OCI-LY3 (cell line): Measurements from ENCODE around the gene HELT.

Experiments
- H2AFZ ChIP-seq: fragments of 200-600, 300-600 bp; shearing (Covaris generic); 2 replicates; pipeline ENCODE4 v1.6.0; 2014; ENCODE audit warnings: antibody characterized with exemption, low read depth, low read length
- H3K27ac ChIP-seq: fragments of 200-600, 300-600 bp; sonication (generic); 2 replicates; pipeline ENCODE4 v1.5.1; 2014; ENCODE audit warnings: mild to moderate bottlenecking, low read length, moderate library complexity, mixed read lengths
- H3K27me3 ChIP-seq: fragments of 200-600, 300-600 bp; sonication (generic); 2 replicates; pipeline ENCODE4 v1.6.1; 2014; ENCODE audit warnings: low read depth, low read length, mixed read lengths
- H3K36me3 ChIP-seq: fragments of 200-600, 300-600 bp; sonication (generic); replicated peaks from 2 replicates; pipeline ENCODE3; 2014; ENCODE audit warnings: low read depth, low read length, mixed read lengths
- H3K4me1 ChIP-seq: fragments of 300-600, 200-600 bp; sonication (generic); 2 replicates; pipeline ENCODE4 v1.6.1; 2014; ENCODE audit warnings: low read length, mixed read lengths
- H3K4me2 ChIP-seq: fragments of 200-600, 300-600 bp; sonication (generic); 2 replicates; pipeline ENCODE4 v1.6.1; 2014; ENCODE audit warnings: low read length, mixed read lengths
- H3K4me3 ChIP-seq: fragments of 300-600, 200-600 bp; sonication (generic); 2 replicates; pipeline ENCODE4 v1.5.1; 2014; ENCODE audit warnings: antibody characterized with exemption, mild to moderate bottlenecking, low read length, moderate library complexity
- H3K79me2 ChIP-seq: fragments of 300-600, 200-600 bp; shearing (Covaris generic); 2 replicates; pipeline ENCODE4 v1.6.1; 2014; ENCODE audit warnings: mild to moderate bottlenecking, low read length, mixed read lengths
- H3K9ac ChIP-seq: fragments of 300-600, 200-600 bp; shearing (Covaris generic); 2 replicates; pipeline ENCODE4 v1.6.0; 2014; ENCODE audit warnings: mild to moderate bottlenecking, low read length, moderate library complexity
- H3K9me3 ChIP-seq: fragments of 200-600, 300-600 bp; shearing (Covaris generic); 2 replicates; pipeline ENCODE4 v1.6.1; 2014; ENCODE audit warnings: low read length, mixed read lengths; ENCODE audit not compliant: insufficient read depth
- H4K20me1 ChIP-seq: fragments of 200-600, 300-600 bp; sonication (generic); 2 replicates; pipeline ENCODE4 v1.6.1; 2016; ENCODE audit warnings: low read length, mixed read lengths; ENCODE audit not compliant: insufficient read depth
- EZH2phosphoT487 ChIP-seq: fragments of 200-600 bp; shearing (Covaris generic); IDR thresholded peaks from 2 replicates; pipeline ENCODE4 v1.6.1; 2018; ENCODE audit warnings: antibody characterized with exemption, mixed run types, low read depth
- TF ChIP-seq, protein P1 (sequence below): fragments of 200-600, 300-600 bp; sonication (generic); IDR thresholded peaks from 2 replicates; pipeline ENCODE4 v1.5.1; 2014; ENCODE audit warnings: antibody characterized with exemption, low read length, low read depth

Gene HELT

DNA sequence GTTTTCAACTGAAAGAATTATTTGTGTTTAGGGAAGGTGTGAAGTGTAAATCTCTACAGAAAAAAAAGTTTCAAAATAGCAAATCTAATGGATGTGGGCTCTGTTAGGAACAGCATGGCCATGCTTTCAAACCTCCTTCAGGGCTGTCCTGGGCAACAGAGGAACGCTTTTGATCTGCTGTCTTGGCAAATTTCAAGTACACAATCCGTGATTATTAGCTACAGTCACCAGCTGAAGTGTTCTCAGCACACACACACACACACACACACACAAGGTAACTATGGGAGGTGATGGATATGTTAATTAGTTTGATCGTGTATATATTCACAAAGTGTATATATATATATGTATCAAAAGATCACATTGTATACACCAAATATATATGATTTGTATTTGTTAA, 40.5 kb upstream of the HELT start:
- Histone ChIP-seq H3K4me3 (no peak overlapping the region), H3K4me2 (no peak overlapping the region), H3K9ac (no peak overlapping the region), H3K9me3 (no peaks in the 10 kb centered on the region), H3K27ac (no peak overlapping the region), H2AFZ (no peak overlapping the region), H4K20me1 (no peaks in the 10 kb centered on the region), H3K79me2 (no peaks in the 10 kb centered on the region), H3K27me3 (no peaks in the 10 kb centered on the region), H3K4me1 (no peaks in the 10 kb centered on the region), H3K36me3 (no peaks in the 10 kb centered on the region)
- TF ChIP-seq, protein P1, sequence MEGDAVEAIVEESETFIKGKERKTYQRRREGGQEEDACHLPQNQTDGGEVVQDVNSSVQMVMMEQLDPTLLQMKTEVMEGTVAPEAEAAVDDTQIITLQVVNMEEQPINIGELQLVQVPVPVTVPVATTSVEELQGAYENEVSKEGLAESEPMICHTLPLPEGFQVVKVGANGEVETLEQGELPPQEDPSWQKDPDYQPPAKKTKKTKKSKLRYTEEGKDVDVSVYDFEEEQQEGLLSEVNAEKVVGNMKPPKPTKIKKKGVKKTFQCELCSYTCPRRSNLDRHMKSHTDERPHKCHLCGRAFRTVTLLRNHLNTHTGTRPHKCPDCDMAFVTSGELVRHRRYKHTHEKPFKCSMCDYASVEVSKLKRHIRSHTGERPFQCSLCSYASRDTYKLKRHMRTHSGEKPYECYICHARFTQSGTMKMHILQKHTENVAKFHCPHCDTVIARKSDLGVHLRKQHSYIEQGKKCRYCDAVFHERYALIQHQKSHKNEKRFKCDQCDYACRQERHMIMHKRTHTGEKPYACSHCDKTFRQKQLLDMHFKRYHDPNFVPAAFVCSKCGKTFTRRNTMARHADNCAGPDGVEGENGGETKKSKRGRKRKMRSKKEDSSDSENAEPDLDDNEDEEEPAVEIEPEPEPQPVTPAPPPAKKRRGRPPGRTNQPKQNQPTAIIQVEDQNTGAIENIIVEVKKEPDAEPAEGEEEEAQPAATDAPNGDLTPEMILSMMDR: no peak
- no peak for TF ChIP-seq EZH2phosphoT487

DNA sequence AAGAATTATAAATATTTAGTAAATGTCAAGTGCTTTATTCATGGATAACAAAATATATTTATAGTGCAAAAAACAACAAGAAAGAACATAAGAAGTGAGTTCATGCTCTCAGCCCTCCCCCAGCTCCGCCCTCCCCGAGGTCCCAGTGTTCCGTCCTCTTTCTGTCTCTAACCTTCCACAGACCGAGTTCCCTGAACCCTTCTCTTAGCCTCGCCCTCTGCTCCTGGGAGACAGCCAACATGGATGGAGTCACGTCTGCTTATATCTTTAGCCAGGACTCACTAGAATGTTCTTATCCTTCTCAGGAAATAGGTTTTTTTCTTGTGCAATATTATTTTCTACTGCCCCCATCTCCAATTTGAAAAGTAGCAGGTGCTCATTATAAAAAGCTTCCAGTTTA, 40.1 kb upstream of the HELT start:
- H3K4me3 ChIP-seq: no peak overlapping the region
- H2AFZ ChIP-seq: no peak overlapping the region
- no peak overlapping the region for H3K9ac ChIP-seq
- H3K4me1 ChIP-seq: 0 out of 2 replicates have a peak, but pooled peaks cover 3% of the 10 kb centered on the region
- H3K27ac ChIP-seq: no peak overlapping the region
- H3K79me2 ChIP-seq: no peaks in the 10 kb centered on the region
- no peaks in the 10 kb centered on the region for H3K27me3 ChIP-seq
- H3K9me3 ChIP-seq: no peaks in the 10 kb centered on the region
- no peaks in the 10 kb centered on the region for H3K36me3 ChIP-seq
- TF ChIP-seq, protein P1: no peak
- no peak for TF ChIP-seq EZH2phosphoT487
- no peaks in the 10 kb centered on the region for H4K20me1 ChIP-seq
- no peak overlapping the region for H3K4me2 ChIP-seq

DNA sequence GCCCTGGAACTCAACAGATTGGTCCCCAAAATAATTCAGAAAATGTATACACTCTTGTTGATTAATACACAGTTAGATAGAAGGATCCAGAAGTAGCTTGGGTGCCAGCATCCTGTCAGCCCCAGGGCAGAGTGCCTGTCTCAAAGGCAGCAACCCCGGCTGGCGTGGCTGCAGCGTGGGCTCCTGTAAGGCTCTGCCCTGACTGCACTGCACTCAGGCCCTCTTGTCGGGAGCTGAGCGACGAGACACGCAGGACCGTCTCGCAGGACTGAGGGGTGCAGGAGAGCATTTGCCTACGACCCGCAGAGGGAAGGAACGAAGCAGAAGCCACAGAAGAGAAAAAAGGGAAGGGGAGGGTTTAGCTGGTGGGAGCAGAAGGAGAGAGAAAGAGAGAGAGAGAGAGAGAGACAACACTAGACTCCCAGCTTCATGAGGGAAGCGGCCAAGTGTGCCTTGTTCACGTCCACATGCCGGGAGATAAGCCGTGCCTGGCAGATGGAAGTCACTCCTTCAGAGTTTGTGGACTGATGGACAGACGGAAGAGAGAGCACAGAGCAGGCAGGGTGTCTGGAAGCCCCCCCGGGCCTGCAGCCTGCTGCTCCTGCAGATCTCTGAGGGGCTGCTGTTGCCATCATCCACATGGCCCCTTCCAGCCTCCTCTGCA, 38.7 kb upstream of the HELT start:
- H2AFZ ChIP-seq: no peak overlapping the region
- H3K4me2 ChIP-seq: no peak overlapping the region
- no peak overlapping the region for H3K9ac ChIP-seq

DNA sequence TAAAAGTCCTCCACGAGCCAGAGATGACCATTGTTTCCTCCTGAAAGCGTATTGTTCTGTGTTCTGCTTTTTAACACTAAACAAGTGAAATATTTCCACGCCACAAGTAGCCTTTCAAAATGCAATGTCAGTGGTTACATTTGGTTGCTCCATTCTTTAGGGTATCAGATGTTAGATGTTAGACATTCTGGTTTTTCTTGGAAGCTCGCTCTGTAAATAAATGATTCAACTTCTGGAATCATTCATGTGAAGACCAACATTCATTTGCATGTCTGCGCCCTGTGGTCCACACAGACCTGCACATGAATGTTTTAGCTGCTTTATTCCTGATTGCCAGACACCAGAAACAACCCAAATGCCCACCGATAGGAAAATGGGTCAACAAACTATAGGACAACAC, 38.0 kb upstream of the HELT start:
- H3K4me1 ChIP-seq: 0 out of 2 replicates have a peak, but pooled peaks cover 5% of the 10 kb centered on the region
- H3K4me2 ChIP-seq: no peak overlapping the region
- no peak overlapping the region for H3K4me3 ChIP-seq
- no peaks in the 10 kb centered on the region for H4K20me1 ChIP-seq
- no peaks in the 10 kb centered on the region for H3K27me3 ChIP-seq
- no peaks in the 10 kb centered on the region for H3K36me3 ChIP-seq
- H3K9ac ChIP-seq: no peak overlapping the region
- H3K79me2 ChIP-seq: no peaks in the 10 kb centered on the region
- H2AFZ ChIP-seq: no peak overlapping the region
- no peaks in the 10 kb centered on the region for H3K9me3 ChIP-seq
- no peak for TF ChIP-seq EZH2phosphoT487
- TF ChIP-seq, protein P1: no peak
- H3K27ac ChIP-seq: no peak overlapping the region

More for the DNA sequence above, 38.7 kb upstream of the HELT start:
- Histone ChIP-seq H3K27ac (no peak overlapping the region), H3K79me2 (no peaks in the 10 kb centered on the region), H4K20me1 (no peaks in the 10 kb centered on the region), H3K27me3 (no peaks in the 10 kb centered on the region), H3K4me3 (no peak overlapping the region), H3K9me3 (no peaks in the 10 kb centered on the region), H3K36me3 (no peaks in the 10 kb centered on the region), H3K4me1 (0 out of 2 replicates have a peak, but pooled peaks cover 5% of the 10 kb centered on the region)
- TF ChIP-seq, protein P1: no peak
- TF ChIP-seq EZH2phosphoT487: no peak
